Dermis microvascular lymphatic vessel endothelial cell (primary cell): ENCODE results near the gene ZNF385C. TPM values are rescaled to one million over a fixed set of nuclear protein-coding genes. Genes with fewer than 3 reads are reported as not detected.

Experiments
- DNase-seq, 2 donors: peaks; one replicate each; pipeline versions ENCODE4 v3.0.0 to v3.0.0-alpha.2; 2010; ENCODE audit warnings: low read depth in 2 of 2
- total RNA-seq: library from RNA; depleted of rRNA; stranded (reverse); fragments of >200 nt; gene quantifications from 2 replicates; pipeline ENCODE4 v1.2.1, GENCODE V29; 2014

ZNF385C gene
- total RNA-seq, 1 donor from 2014 or later = under 0.01 TPM

DNA sequence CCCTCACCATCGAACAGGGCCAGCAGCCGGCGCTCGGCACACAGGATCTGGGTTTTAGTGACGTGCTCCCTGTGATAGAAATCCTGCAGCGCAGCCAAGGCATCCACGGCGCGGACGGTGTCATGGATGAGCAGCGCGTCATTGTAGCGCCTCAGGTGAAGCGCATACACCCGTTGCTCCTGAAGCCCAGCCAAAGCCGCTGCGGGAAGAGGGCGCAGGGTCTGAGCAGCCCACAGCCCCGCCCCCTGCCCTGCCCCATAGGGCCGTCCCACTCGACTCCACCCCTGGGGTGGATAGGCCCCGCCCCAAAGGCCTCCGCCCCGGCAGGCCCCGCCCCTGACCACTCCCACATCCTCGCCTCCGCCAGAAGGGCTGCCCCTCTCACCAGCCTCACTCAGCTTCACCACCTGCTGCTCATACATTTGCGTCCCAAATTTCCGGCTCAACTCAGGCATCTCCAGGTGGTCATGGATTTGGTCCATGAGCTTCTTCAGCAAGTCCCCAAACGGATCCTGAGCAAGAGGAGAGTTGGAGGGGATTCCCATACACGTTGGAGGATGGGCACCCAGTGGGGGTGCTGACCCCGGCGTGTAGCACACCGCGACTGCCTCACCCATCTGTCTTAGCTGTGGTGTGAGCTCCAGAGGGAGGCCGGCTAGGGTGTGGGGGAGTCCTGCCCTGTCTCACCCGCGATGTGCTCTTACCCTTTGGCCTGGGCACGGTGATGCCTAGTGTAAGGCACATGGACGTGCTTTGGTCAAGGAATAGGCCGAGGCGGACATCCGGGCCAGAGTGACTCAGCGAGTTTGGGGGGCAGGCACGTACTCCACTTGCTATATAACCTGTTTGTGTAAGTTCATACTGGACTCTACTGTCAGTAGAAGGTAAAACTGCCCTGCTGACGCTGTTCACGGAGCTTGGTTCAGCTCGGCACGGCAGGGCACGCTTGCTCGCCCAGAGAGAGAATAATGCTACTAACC lies 9.6 kb upstream of the ZNF385C start:
- DNase-seq = peak; percentile 40 to 79

DNA sequence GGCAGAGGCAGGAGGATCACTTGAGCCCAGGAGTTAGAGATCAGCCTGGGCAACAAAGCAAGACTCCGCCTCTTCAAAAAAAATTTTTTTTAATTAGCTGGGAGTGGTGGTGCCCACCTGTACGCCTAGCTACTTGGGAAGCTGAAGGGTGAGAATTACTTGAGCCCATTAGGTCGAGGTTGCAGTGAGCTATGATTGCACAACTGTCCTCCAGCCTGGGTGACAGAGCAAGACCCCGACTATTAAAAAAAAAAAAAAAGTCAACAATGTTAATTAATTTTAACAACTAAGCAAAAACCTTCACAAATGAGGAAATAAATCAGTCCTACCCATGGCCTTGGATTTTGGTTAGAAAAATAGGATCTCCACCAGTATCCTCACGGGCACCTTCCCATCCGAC lies 8.9 kb upstream of the ZNF385C start:
- DNase-seq = no peak

DNA sequence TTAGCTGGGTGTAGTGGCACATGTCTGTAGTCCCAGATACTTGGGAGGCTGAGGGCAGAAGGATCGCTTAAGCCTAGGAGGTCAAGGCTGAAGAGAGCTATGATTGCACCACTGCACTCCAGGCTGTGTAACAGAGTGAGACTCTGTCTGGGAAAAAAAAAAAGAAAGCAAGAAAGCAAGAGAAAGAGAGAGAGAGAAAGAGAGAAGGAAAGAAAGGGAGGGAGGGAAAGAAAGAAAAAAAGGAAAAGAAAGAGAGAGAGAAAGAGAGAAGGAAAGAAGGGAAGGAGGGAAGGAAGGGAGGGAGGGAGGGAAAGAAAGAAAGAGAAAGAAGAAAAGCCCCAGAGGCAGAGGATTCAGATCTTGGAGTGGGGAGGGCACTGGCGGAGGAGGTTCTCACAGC lies 7.7 kb upstream of the ZNF385C start:
- no peak for DNase-seq

DNA sequence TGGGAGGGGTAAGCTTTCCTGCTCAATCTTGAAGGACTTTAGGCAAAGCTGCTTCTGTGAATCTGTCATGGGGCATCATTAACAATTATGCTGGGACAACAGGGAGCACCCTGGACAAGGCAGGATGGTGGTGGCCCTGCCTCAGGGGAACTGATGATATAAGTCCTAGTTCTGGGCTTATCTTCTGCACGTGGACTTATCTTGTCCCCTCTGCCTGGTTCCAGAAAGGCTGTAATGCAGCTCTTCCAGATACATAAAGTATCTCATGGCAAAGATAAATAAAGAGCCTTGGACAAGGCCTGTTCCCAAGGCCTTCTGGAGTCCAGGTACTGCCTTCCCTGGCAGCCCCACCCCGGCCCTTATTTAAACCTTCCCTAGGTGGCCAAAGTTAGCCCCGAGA lies 6.0 kb upstream of the ZNF385C start:
- no peak for DNase-seq

DNA sequence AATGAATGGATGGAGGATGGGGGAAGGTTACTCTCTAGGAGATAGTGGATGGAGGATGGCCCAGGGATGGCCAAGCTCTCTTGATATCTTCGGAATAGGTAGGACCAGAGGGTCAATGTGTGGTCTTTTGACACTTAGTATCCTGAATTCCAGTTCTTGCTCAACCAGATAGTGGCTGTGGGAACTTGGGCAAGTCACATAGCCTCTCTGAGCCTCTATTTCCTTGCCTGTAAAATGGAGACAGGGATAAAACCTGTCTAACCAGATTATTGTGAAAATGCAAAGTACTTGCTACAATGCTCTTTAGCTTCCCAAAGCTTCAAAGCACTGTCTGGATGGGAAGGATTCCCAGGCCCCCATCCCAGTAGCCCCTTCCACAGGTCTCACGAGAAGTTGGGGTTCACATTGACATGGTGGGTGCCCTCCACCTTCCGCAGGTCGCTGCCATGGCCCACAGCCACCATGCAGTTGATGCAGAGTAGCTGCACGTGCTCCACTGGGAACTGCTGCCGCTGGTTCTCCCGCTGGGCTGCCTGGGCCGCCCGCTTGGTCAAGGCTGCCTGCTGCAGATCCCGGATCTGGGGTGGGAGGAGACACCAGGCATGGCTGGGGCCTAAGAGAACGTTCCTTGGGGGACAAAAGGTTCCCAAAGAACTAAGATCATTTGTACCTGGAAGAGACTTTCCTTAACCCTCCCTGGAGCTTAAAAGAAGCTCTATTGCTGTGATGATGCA lies 5.1 kb upstream of the ZNF385C start:
- DNase-seq = no peak

DNA sequence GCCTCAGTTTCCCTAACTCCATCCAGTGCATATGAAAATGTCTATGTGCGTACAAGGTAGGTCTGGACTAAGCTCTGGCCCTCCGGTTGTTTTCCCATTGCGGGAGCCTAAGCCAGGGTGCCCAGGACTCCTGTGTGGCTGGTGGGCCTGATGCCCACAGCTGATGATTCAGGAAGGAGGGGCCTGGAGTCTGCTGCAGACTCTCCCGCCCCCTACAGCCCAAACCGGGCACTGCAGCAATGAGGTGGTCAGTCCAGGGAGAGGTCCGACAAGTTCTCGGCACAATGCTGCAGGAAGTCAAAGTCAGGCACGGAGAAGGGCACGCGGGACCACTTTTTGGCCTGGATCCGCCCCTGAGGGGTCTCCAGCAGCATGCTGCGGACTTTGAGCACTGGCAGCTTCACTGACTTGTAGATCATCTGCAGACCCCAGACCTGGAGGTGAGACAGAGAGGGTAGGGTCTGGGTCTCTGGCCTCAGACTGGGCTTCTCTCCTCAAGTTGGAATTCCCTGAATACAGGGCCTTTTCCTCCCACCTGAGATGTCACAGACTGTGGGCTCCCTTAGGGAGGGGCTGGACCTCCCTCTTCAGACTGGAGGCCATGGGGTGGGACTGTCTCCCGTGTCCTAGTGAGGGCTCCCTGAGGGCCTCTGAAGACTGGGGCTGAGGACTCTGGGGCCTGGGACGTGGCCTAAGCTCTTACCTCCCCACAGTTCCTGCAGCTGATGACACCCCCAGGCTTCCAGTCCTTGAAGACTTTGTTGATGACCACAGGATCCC lies 3.4 kb upstream of the ZNF385C start:
- DNase-seq = peak; percentile 67 to 81

DNA sequence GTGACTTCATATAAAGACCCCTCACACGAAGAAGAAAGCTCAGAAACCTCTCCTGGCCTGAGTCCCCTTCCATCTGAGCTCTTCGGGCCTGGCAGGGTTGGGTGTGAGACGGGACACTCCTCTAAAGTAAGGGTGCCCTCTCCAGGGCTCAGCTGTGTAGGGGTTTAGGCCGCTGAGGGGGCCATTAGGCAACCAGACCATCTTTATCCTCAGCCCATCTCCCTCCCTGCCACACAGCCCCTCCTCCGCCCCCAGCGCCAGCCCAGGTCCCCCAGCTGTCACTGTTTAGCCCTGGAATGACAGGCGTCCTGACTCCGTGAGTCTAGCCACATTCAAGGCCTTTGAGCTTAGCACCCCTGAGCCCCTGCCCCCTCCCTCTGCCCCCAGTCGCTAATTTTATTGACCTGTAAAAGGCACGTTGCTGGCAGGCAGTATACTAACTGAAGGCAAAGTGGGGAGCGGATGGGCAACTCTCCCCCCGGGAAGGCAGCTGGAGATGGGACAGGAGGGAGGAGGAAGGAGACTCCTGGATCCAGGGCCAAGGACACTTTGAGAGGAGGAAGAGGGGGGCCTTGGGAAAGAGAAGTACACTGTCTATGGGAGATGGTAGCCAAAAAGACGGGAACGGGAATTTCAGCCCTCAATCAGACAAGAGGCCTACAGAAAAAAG lies 592 bp upstream of the ZNF385C start:
- DNase-seq = no peak

DNA sequence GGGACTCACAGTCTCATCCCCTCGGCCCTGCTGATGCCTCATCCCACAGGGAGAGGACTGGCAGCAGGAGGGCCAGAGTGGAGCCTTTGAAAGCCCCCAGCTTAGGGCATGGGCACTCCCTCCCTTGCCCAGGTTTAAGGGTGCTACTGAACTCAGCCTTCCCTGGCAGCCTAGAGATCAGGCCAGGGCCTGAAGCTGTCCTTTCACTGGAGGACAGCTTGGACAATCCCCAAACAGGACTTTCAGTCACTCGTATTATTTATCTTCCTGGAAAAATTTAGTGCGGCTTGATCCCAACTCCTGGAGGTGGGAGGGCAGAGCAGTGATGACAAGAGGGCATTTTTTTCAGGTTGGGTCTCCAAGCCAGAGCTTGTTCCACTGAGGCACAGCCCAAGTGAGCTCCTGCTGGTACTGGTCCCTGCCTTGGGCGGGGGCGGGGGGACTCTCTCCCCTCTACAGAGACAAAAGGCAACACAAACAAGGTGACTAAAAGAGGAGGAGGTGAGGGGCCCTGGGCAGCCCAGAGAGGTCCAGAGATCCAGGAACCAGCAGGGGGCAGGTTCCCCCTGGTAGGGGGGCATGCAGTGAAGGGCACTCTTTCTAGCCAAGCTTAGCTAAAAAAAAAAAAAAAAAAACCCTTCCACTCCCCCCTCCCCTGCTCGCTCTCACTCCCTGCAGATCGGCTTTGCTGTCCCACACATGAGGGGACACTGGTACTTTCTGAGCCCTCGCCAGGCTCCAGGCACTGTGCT lies 1.7 kb downstream of the ZNF385C start:
- no peak for DNase-seq

DNA sequence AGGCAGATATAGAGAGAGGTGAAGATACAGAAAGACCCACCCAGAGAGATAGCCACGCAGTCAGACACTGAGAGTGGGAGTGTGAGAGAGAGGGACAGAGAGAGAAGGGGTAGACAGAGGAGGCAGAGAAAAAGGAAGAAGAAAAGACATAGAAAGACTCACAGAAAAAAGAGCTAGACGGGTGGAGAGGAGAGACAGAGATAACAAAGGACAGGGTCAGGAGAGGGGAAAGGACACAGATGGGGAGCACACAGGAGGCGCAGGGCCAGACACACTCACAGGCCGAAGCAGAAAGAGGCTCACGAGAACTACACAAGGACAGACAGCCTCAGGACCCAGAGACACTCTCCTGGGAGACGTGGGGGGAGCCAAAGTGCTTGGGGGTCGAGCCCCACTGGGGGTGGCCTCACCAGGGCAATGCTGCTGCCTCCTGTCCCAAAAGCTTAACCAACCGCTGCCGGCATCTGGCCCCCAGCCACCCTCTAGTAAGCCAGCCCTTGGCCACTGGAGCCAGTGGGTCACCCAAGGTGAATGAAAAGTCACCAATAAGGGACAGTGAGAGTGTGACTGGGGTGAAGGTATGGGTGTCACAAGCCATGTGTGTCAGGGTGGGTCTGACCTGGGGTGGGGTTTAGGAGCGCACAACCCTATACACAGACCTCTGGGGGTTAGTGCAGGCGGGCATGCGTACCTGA lies 3.8 kb downstream of the ZNF385C start:
- DNase-seq = no peak

DNA sequence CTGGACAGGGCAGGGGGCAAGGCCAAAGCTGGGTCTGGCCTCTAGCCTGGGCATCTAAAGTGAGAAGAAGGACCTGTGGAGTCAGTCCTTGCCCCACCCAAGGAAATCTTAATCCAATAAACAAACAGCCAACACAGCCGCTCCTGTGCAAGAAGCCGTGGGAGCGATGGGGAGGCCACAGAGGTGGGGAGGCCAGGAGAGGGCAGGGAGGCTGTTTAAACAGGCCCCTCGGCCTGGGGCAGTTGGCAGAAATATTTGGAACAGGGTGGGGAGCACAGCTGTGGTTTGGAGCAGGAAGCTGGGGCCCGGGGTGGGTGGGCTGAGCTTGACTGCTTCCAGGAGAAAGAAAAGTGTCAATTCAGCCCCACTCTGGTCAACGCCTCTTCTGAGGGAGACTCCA lies 5.3 kb downstream of the ZNF385C start:
- DNase-seq = no peak

DNA sequence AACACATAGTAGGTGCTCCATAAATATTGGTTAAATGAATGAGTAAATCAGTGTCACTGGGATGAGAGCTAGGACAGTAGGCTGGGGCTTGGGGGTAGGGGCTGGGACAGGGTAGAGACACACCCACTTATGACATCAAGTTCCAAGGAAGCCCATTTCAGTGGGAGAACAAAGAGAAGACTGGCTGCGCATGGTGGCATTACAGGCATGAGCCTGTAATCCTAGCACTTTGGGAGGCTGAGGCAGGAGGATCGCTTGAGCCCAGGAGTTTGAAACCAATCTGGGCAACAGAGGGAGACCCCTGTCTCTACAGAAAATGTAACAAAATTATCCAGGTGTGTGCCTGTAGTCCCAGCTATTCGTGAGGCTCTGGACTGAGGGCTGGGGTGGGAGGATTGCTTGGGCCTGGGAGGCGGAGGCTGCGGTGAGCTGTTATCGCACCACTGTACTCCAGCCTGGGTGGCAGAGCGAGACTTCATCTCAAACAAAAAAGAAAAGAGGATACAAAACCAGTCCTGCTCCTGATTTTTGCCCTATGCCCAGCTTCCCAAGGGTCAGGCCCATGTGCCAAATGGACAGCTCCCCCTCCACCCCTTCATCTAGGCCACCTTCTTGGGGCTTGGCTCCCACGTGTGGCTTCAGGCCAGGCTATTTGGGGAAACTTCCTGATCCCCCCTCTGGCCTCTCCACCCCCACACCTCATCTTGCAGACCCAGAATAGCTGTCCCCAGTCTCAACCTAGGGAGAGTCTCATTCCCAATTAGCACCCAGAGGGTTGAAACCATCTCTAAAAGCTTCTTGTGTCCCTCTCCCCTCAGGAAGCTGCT lies 7.1 kb downstream of the ZNF385C start:
- DNase-seq = no peak

DNA sequence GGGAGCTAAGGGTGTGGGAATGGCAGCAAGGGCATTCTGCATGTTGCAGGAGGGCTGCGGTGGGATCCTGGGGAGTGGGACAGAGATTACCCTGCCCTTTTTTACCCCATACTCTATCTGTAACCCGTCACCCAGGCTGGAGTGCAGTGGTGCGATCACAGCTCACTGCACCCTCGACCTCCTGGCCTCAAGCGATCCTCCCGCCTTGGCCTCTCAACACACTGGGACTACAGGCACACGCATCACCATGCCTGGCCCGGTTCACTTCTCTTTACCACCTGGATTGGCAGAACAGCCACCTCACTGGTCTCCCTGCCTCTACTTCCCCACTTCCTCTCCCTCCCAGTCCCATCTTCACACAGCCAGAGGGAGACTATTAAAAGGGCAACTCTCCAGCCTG lies 9.5 kb downstream of the ZNF385C start:
- no peak for DNase-seq

DNA sequence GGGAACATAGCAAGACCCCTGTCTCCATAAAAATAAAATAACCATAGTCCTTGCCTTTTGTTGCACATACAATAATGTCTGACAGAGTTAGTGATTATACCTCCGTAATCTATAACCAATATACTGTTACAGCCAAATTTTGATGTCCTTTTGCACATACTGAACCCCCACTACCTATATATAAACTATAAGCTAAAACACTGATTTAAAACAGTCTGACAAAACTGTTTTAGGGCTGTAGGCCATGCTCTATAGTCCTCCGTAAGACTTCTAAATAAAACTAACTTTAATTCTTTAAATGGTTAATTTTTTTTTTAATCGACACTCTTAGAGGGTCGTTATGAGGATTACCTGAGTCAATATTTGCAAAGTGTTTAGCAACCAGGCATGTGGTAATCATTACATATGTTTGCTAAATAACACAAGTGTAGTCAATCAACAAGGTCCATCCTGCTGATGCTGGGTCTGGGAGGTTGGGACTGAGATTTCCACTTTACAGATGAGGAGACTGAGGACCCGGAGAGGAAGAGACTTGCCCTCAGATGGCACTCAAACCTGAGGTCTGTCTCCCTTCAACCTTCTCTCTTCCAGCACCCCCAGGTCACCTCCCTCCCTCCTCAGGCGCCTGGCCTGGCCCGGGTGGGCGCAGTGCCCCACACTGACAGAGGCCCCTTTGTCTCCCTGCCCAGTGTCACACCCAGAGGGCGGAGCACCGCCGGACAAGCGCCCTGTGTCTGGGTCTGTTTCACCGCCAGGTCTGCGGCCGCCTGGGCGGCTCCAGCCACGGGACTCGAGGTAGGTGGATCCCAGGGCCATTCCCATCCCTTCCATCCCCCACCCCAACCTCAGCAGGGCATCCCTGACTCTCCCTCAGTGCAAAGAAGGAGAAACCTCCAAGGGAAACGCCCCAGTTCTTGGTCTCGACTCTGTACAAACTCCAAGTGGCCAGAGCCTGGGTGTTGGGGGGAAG lies 10.3 kb downstream of the ZNF385C start:
- no peak for DNase-seq

DNA sequence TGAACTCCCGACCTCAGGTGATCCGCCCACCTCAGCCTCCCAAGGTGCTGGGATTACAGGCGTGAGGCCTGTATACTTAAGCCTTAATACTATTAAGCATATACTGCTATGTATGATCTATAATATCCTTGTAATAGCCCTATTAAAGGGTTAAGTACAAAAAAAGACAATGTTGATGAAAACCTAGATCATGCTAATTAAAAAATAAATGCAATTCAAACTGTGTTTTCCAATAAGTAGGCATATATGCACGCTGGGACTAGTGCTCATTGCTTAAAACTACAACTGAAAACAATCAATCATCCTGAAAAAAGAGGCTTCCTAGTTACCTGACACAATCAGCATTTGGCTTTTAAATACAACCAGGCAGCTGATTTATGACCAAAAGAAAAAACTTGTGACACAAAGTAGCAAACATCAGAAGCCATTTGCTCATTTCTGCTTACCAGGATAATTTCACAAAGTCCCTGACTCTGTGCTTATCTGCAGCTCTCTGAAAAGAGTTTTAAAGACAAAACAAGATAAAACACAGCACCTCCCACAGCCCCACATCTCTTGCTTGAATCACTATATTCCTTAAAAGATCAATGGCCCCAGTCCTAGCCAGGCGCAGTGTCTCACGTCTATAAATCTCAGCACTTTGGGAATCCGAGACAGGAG lies 11.1 kb downstream of the ZNF385C start:
- DNase-seq = no peak

DNA sequence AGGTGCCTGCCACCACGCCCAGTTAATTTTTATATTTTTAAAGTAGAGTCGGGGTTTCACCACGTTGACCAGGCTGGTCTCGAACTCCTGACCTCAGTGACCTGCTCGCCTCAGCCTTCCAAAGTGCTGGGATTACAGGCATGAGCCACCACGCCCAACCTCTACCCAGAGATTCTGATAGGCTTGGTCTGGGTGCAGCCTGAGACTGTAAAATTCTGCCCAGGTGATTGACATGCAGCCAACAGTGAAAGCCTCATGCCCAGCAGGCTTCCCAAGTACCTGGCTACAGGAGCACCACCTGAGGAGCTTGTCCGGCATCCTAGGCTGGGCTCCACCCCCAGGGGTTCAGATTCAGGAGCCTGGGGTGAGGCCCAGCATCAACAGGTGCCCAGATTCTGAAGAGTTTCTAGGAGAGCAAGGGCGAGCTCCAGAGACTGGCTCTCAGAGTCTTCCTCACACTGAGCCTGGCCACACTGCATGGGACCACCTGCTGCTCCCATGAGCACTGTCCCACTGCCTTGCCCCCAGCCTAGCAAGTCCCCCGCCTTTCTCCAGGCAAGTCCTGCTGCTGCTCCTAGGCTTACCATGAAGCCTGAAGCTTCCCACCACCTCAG lies 16.6 kb downstream of the ZNF385C start:
- DNase-seq = no peak

DNA sequence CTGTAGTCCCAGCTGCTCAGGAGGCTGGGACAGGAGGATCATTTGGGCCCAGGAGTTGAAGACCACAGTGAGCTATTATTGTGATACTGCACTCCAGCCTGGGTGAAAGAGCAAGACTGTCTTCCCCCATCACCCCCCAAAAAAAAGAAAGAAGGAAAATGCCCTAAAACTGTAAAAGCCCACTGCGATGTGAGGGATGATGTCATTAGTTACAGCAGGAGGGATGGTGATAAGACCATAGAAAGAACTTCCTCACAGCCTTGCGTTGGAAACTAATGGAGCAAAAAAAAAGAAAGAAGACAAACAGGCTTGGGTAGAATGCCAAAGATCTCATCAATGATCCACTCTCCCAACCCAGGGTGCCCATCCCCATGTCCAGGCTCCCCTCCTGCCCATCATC lies 18.7 kb downstream of the ZNF385C start:
- no peak for DNase-seq
